KOPT-K1 (cell line): ENCODE measurements around the gene PCDHAC1.

ENCODE experiments used
- H3K27ac ChIP-seq: fragments of 200-600 bp; sonication (generic); 2 replicates; pipeline ENCODE4 v1.5.1; 2016; ENCODE audit warnings: antibody characterized with exemption, mild to moderate bottlenecking, low read depth, low read length; ENCODE audit not compliant: poor library complexity, severe bottlenecking
- H3K36me3 ChIP-seq: fragments of 200-600 bp; sonication (generic); 2 replicates; pipeline ENCODE4 v1.5.1; 2017; ENCODE audit warnings: antibody characterized with exemption, mild to moderate bottlenecking, low read length, moderate library complexity; ENCODE audit not compliant: insufficient read depth
- H3K9me3 ChIP-seq: fragments of 200-600 bp; sonication (generic); 2 replicates; pipeline ENCODE4 v1.5.1; 2017; ENCODE audit warnings: antibody characterized with exemption, low read length, mild to moderate bottlenecking; ENCODE audit not compliant: insufficient read depth, poor library complexity, severe bottlenecking

Gene PCDHAC1

GRCh38 chr5:140951636-140952035, 25.5 kb downstream of the PCDHAC1 start:
- Histone ChIP-seq H3K27ac (no peak overlapping the region), H3K36me3 (no peaks in the 10 kb centered on the region), H3K9me3 (no peaks in the 10 kb centered on the region)

DNA sequence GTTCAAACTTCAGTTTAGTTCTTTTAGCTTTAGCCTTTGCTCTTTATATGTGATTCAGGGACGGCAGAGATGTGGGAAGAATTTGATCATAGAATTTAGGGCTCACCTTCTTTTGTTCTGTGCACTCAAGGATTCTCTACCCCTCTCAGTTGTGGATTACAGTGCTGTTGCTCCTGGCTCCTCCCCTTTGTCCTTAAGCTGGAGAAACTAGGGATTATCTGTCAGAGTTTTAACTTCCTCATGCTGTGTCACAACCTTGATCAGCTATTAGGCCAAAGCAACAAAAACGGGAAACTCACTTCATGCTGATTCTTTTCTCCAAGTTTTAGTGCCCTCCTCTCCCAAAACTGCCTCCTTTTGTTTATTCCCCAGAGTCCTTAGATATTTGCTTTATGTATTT, 27.1 kb downstream of the PCDHAC1 start:
- Histone ChIP-seq H3K9me3 (no peaks in the 10 kb centered on the region), H3K36me3 (no peaks in the 10 kb centered on the region), H3K27ac (no peak overlapping the region)

DNA sequence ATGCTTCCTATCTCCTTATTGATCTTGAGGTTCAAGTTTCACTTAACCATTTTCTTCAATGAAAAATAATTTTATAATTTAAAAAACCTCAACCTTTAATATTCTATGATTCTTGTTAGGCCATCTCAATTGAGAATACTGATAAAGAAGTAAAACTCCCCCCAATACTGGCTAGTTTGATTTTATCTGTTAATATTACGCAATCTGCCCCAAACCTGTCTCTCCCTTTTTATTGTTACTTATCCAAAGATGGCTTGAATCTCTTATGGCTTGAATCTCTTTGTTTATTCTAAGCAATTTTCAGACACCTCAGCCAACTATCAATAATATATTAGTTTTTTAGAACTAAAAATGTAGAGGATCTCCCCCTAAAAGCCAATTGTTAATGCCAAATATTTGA, 36.1 kb downstream of the PCDHAC1 start:
- Histone ChIP-seq H3K9me3 (no peaks in the 10 kb centered on the region), H3K27ac (no peak overlapping the region), H3K36me3 (no peaks in the 10 kb centered on the region)

- Histone ChIP-seq H3K9me3 (no peaks in the 10 kb centered on the region), H3K36me3 (no peaks in the 10 kb centered on the region), H3K27ac (no peak overlapping the region)
These were observed 38.3 kb downstream of the PCDHAC1 start for GRCh38 chr5:140964356-140964755.

- no peak overlapping the region for H3K27ac ChIP-seq
- no peaks in the 10 kb centered on the region for H3K36me3 ChIP-seq
- no peaks in the 10 kb centered on the region for H3K9me3 ChIP-seq
These were observed 39.8 kb downstream of the PCDHAC1 start for GRCh38 chr5:140965905-140966292.

DNA sequence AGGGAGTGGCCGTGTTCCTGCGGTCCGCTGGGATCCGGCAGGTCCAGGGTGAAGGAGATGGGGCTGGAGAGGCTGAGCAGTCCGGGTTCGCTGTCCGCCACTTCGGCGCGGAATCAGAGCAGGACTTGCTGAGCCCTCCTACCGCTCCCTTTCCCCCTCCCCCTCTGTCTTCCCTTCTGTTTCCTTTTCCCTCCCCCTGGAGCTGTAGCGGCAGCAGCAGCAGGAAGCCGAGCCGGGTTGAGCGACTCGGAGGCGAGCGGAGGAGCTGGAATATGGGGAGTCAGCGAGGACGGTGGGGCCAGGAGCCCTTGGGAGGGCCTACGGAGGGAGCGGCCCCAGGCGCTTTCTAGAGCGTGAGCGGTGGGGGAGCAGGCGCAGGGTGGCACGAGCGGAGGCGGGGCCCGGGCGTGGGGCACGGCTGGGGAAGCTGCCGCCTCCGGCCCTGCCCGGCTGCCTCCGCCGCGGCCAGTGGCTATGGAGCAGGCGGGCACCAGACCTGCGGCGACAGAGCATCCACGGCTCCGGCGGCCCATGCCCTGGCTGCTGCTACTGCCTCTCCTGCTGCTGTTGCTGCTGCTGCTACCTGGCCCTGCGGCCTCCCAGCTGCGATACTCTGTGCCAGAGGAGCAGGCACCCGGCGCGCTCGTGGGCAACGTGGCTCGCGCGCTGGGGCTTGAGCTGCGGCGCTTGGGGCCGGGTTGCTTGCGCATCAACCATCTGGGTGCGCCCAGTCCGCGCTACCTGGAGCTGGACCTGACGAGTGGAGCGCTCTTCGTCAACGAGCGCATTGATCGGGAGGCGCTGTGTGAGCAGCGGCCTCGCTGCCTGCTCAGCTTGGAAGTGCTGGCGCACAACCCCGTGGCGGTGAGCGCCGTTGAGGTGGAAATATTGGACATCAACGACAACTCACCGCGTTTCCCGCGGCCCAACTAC, 40.5 kb downstream of the PCDHAC1 start, which contains the start of gene PCDHAC2:
TSS of gene PCDHAC2 (plus strand) at position 184 of the 933 bp plus-strand sequence. CDS start at position 475, 291 bp downstream.
- H3K36me3 ChIP-seq = no peaks in the 10 kb centered on the region
- no peak within 1 kb of the TSS for H3K27ac ChIP-seq
- H3K9me3 ChIP-seq = no peaks in the 10 kb centered on the region

DNA sequence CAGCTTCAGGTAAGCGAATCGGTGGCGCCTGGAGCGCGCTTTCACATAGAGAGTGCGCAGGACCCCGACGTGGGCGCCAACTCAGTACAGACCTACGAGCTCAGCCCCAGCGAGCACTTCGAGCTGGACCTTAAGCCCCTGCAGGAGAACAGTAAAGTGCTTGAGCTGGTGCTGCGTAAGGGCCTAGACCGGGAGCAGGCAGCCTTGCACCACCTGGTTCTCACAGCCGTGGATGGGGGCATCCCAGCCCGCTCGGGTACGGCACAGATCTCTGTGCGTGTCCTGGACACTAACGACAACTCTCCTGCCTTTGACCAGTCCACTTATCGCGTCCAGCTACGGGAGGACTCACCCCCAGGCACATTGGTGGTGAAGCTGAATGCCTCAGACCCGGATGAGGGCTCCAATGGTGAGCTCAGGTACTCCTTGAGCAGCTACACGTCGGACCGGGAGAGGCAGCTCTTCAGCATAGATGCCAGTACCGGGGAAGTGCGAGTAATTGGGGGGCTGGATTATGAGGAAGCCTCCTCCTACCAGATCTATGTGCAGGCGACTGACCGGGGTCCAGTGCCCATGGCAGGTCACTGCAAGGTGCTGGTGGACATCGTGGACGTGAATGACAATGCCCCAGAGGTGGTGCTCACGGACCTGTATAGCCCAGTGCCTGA, 41.3 kb downstream of the PCDHAC1 start:
- no peaks in the 10 kb centered on the region for H3K36me3 ChIP-seq
- H3K27ac ChIP-seq = no peak overlapping the region
- no peaks in the 10 kb centered on the region for H3K9me3 ChIP-seq

DNA sequence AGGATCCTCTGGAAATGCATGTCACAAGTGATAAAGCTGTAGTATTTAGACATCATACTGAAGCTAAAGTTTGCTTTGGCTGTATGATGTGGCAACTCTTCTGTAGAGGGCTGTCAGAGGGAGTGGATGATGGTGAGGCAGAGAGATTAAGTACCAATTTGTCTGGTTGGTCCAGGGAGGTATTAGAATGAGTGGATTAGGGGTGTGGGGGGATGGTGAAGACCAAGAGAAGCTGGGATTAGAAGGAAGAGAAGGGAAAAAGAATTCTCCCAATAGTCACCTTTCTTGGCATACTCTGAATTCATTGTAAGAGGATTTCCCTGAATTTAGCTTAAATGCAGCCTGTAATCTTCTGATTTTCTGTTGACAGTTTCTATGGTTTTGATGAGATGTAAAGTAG, 43.8 kb downstream of the PCDHAC1 start:
- H3K27ac ChIP-seq = no peak overlapping the region
- no peaks in the 10 kb centered on the region for H3K36me3 ChIP-seq
- H3K9me3 ChIP-seq = no peaks in the 10 kb centered on the region

DNA sequence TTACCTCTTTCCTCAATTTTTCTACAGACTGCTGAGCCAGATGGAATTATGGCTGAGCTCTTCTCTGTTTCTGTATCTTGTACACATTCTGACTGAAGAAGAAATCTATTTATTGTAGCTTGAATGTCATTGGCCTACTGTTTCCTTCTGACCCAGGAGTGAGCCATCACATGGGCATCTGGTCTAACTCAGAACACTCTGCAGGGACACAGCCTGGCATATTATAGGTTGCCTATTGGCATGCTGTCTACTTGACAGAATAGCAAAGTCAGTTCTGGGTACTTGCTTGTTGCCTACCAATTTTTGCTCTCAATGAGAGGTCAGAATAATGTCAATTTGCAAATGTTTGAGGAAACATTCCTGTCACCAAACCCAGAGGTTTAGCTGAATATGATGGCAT, 47.5 kb downstream of the PCDHAC1 start:
- Histone ChIP-seq H3K36me3 (no peaks in the 10 kb centered on the region), H3K27ac (no peak overlapping the region), H3K9me3 (no peaks in the 10 kb centered on the region)

- Histone ChIP-seq H3K36me3 (no peaks in the 10 kb centered on the region), H3K9me3 (no peaks in the 10 kb centered on the region), H3K27ac (no peak overlapping the region)
These were observed 50.9 kb downstream of the PCDHAC1 start for GRCh38 chr5:140977003-140977402.

DNA sequence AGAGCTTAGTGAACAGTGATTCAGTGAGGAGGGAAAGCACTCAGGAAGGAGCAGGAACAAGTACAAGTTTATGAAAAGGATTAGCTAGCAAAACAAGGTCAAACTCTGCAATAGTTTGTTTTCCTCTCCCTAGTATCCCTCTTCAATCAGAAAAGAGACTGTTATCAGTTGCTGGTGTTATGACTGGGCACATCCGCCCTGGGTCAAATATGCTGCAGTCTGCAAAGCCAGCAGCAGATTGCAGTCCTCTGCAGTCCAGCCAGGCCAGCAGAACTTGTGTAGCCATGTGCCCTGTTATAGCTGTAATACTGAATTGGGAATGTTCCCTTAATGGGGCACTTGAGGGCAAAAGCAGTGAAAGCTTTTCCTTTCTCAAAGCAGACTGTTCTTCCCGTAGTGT, 52.2 kb downstream of the PCDHAC1 start:
- Histone ChIP-seq H3K36me3 (no peaks in the 10 kb centered on the region), H3K27ac (no peak overlapping the region), H3K9me3 (no peaks in the 10 kb centered on the region)

GRCh38 chr5:140978983-140979382, 52.9 kb downstream of the PCDHAC1 start:
- H3K36me3 ChIP-seq = no peaks in the 10 kb centered on the region
- no peaks in the 10 kb centered on the region for H3K9me3 ChIP-seq
- H3K27ac ChIP-seq = no peak overlapping the region
